ENCODE results near the gene YIF1B. TPM values are rescaled to one million over a fixed set of nuclear protein-coding genes. Genes with fewer than 3 reads are reported as not detected.
"Not testable (repeated sequence)": the region's sequence is repeated elsewhere in the genome, so short reads cannot be mapped to it uniquely, and the experiment has no call there.

The YIF1B gene, protein sequence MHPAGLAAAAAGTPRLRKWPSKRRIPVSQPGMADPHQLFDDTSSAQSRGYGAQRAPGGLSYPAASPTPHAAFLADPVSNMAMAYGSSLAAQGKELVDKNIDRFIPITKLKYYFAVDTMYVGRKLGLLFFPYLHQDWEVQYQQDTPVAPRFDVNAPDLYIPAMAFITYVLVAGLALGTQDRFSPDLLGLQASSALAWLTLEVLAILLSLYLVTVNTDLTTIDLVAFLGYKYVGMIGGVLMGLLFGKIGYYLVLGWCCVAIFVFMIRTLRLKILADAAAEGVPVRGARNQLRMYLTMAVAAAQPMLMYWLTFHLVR
- 10 to 100 TPM; 20.5 to 28.8 (median 27.7) TPM for total RNA-seq

DNA sequence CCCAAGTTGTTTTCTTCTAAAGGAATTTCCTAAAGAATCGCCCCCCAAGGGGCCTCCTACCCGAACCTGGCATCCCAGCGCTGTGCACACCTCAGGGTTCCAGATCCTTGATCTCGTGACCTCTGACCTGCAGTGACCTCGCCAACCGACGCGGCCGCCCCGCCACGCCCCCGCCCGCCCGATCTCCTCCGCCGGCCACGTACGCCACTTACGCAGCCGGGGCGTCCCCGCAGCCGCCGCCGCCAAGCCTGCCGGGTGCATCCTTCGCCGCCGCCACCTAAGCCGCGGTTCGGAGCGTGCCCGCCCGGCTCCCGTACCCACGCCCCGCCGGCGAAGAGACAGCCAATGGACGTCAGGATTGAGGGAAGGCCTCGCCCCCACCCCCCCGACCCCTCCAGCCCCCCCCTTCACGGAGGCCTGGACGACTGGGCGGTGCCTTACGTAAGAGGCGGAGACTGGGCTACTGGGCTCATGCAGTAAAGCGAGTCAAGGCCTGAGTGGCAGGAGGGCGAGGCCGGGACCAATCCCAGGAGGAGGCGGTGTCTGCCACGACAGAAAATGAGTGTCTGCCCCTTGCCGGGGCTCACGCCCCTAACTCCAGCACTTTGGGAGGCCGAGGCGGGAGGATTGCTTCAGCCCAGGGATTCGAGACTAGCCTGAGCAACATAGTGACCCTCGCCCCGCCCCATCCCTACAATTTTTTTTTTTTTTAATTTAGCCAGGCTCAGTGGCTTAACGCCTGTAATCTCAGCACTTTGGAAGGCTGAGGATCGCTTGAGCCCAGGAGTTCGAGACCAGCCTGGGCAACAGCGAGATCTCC, at the start of gene YIF1B:
Gene YIF1B (minus strand): TSS at position 291 of the 820 bp plus-strand sequence. CDS start 30 bp downstream, at position 261.
- Histone ChIP-seq H3K27me3 (no peaks in the 10 kb centered on the region), H3K27ac (peak within 1 kb of the TSS; percentile 84 to 87), H3K4me1 (no peaks in the 10 kb centered on the region), H3K4me3 (peak within 1 kb of the TSS; percentile 52 to 71 (median 66)), H3K9me3 (no peaks in the 10 kb centered on the region), H3K36me3 (no peaks in the 10 kb centered on the region)
- DNase-seq (ENCODE audit: low spot score in 2 of 2), result peak; percentile 96 to 98
- intact Hi-C loops (cut with DNase I; ENCODE audit: low total_unique reads), result no loop called here
- TF ChIP-seq, protein P1, sequence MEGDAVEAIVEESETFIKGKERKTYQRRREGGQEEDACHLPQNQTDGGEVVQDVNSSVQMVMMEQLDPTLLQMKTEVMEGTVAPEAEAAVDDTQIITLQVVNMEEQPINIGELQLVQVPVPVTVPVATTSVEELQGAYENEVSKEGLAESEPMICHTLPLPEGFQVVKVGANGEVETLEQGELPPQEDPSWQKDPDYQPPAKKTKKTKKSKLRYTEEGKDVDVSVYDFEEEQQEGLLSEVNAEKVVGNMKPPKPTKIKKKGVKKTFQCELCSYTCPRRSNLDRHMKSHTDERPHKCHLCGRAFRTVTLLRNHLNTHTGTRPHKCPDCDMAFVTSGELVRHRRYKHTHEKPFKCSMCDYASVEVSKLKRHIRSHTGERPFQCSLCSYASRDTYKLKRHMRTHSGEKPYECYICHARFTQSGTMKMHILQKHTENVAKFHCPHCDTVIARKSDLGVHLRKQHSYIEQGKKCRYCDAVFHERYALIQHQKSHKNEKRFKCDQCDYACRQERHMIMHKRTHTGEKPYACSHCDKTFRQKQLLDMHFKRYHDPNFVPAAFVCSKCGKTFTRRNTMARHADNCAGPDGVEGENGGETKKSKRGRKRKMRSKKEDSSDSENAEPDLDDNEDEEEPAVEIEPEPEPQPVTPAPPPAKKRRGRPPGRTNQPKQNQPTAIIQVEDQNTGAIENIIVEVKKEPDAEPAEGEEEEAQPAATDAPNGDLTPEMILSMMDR (IDR thresholded peaks at IDR 0.05), result no peak
- TF ChIP-seq POLR2AphosphoS5 (IDR thresholded peaks at IDR 0.05) (peak; percentile 28 to 53 (median 33)), POLR2A (IDR thresholded peaks at IDR 0.05) (no peak)

DNA sequence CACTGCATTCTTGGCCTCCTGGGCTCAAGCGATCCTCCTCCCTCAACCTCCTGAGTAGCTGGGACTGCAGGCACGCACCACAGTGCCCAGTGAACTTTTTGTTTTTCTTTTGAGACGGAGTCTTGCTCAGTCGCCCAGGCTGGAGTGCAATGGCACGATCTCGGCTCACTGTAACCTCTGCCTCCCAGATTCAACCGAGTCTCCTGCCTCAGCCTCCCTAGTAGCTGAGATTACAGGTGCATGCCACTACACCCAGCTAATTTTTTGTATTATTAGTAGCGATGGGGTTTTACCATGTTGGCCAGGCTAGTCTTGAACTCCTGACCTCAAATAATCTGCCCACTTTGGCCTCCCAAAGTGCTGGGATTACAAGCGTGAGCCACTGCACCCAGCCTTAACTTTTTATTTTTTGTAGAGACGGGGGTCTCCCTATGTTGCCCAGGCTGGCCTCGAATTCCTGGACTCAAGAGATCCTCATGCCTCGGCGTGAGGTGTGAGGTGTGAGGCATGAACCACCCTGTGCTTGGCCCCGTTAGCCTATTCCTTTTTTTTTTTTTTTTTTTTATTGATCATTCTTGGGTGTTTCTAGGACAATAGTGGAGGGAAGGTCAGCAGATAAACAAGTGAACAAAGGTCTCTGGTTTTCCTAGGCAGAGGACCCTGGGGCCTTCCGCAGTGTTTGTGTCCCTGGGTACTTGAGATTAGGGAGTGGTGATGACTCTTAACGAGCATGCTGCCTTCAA, 47.4 kb upstream of the YIF1B start:
- DNase-seq (ENCODE audit: low spot score in 2 of 2); H3K9me3 ChIP-seq; H3K36me3 ChIP-seq; H3K4me1 ChIP-seq: not testable (repeated sequence)
- Histone ChIP-seq H3K4me3 (peak overlapping the region in 2 of 3 donors; percentile 62 to 90), H3K27ac (peak overlapping the region in 1 of 2 donors; percentile 65), H3K27me3 (peaks cover 0 to 27% of the 10 kb centered on the region in 2 donors)
- intact Hi-C loops (cut with DNase I; ENCODE audit: low total_unique reads), result loop anchor here (5.0 kb wide), 1 partner anchor 1344 kb away; no protein-coding TSS in a partner anchor

DNA sequence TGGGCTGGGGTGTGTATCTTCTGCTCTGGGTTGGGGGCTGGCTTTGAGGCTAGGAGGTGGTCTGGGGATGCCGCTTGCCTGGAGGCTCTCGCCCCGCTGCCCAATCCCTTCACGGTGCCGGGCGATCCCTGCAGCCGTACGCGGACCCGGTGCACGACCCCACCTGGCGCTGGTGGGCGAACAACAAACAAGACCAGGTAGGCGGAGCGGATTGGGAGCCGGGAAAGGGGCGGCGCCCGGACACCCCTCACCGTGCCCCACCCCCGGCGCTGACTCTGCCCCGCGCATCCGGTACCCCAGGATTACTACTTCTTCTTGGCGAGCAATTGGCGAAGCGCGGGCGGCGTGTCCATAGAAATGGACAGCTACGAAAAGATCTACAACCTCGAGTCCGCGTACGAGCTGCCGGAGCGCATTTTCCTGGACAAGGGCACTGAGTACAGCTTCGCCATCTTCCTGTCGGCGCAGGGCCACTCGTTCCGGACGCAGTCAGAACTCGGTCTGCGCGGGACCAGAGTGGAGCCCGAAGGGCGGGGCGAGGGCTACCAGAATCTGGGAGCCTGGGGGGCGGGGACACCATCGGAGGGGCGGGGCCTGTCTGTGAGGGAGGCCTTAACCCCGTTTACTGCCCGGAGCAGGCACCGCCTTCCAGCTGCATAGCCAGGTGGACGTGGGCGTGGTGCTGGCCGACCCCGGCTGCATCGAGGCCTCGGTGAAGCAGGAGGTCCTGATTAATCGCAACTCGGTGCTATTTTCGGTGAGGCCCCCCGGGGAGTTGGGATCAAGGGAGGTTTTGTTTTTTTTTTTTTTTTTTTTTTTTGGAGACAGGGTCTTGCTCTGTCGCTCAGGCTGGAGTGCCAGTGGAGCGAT, 46.6 kb upstream of the YIF1B start:
- intact Hi-C loops (cut with DNase I; ENCODE audit: low total_unique reads), result loop anchor here (5.0 kb wide), 1 partner anchor 1345 kb away; no protein-coding TSS in a partner anchor
- peak in 1 of 3 donors; percentile 23 for TF ChIP-seq POLR2AphosphoS5 (IDR thresholded peaks at IDR 0.05)
- TF ChIP-seq POLR2A (IDR thresholded peaks at IDR 0.05), result peak; percentile 25
- TF ChIP-seq, protein P1 (IDR thresholded peaks at IDR 0.05), result peak in 1 of 3 donors; percentile 9
- Histone ChIP-seq H3K27ac (peak overlapping the region; percentile 65 to 76), H3K9me3 (no peaks in the 10 kb centered on the region), H3K4me1 (no peaks in the 10 kb centered on the region), H3K4me3 (peak overlapping the region; percentile 53 to 90 (median 62)), H3K27me3 (peaks cover 0 to 28% of the 10 kb centered on the region in 2 donors), H3K36me3 (no peaks in the 10 kb centered on the region)
- peak; percentile 81 to 93 for DNase-seq (ENCODE audit: low spot score in 2 of 2)

DNA sequence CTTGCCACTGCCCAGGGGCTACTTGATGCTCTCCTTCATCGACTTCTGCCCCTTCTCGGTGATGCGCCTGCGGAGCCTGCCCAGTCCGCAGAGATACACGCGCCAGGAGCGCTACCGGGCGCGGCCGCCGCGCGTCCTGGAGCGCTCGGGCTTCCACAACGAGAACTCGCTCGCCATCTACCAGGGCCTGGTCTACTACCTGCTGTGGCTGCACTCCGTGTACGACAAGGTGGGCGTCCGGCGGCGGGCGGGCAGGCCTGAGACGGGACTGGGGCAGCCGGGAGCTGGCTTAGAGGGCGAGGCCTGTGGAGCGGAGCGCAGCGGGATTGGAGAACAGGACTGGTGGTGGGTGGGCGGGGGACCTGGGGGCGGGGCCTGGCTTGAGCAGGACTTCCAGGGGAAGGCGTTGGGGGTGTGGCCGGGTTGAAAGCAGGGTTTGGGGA, 45.9 kb upstream of the YIF1B start:
- Histone ChIP-seq H3K9me3 (no peaks in the 10 kb centered on the region), H3K27me3 (peaks cover 0 to 32% of the 10 kb centered on the region in 2 donors), H3K4me3 (peak overlapping the region; percentile 53 to 90 (median 62)), H3K27ac (peak overlapping the region; percentile 65 to 76), H3K36me3 (no peaks in the 10 kb centered on the region), H3K4me1 (no peaks in the 10 kb centered on the region)
- DNase-seq (ENCODE audit: low spot score in 2 of 2), result peak; percentile 75 to 83
- intact Hi-C loops (cut with DNase I; ENCODE audit: low total_unique reads), result loop anchor here (5.0 kb wide), 1 partner anchor 1346 kb away; no protein-coding TSS in a partner anchor
- TF ChIP-seq POLR2A (IDR thresholded peaks at IDR 0.05) (no peak), POLR2AphosphoS5 (IDR thresholded peaks at IDR 0.05) (no peak)
- TF ChIP-seq, protein P1 (IDR thresholded peaks at IDR 0.05), result peak in 1 of 3 donors; percentile 55
